ENCODE measurements around the gene PREX1.

DNA sequence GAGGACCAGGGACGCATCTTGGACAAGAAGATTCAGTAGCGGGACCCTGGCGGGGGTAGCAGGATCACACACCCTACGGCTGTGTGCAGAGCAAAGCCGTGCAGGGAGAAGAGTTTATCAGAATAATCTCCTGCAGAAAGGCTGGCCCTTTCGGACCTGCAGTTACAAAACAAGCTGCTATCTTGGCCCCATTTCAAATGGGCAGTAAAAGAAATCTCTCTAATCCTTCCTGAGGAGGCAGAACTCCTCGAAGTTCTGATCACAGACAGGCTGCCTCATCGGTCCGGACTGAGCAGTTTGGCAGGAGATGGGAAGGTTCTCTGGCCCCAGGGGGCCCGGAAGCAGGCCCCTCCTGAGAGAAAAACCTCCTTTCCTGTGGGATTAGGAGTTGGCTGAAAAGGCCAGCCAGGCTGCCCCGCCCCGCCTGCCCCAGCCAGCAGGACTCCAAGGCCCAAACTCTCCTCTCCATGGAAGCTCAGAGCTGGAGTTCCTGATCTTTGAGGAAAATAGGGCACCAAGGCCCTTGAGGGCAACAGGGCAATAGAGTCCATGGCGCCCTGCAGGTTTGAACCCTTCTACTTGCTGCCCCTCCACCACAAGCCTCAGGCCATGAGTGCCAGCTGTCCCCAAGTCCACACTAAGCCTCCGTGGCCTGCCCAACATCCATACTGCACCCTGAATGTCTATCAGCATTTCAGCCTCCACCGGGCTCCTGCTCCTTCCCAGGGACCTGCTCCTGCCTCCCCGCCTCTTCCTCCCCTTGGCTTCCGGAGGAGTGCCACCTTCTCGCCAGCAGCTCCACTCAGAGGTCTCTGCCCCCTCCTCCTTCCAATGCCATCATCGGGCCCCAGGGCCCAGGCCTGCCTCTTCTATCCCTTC is 141.3 kb downstream of the PREX1 start:
- TF ChIP-seq, protein P1, sequence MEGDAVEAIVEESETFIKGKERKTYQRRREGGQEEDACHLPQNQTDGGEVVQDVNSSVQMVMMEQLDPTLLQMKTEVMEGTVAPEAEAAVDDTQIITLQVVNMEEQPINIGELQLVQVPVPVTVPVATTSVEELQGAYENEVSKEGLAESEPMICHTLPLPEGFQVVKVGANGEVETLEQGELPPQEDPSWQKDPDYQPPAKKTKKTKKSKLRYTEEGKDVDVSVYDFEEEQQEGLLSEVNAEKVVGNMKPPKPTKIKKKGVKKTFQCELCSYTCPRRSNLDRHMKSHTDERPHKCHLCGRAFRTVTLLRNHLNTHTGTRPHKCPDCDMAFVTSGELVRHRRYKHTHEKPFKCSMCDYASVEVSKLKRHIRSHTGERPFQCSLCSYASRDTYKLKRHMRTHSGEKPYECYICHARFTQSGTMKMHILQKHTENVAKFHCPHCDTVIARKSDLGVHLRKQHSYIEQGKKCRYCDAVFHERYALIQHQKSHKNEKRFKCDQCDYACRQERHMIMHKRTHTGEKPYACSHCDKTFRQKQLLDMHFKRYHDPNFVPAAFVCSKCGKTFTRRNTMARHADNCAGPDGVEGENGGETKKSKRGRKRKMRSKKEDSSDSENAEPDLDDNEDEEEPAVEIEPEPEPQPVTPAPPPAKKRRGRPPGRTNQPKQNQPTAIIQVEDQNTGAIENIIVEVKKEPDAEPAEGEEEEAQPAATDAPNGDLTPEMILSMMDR (IDR thresholded peaks at IDR 0.05; ENCODE audit: low read depth, low read length), result no peak
- TF ChIP-seq POLR2A (IDR thresholded peaks at IDR 0.05; ENCODE audit: extremely low read depth, insufficient read length), result no peak
